H1 (cell line): Measurements from ENCODE around the gene PDSS1. TPM values are rescaled to one million over a fixed set of nuclear protein-coding genes. Genes with fewer than 3 reads are reported as not detected.
"Not testable (repeated sequence)": the region's sequence is repeated elsewhere in the genome, so short reads cannot be mapped to it uniquely, and the experiment has no call there.

Experiments
- CTCF ChIA-PET: fragments of 300-600 bp; sonication (Branson Sonifier 250); formaldehyde crosslinking; loops from one replicate; lab custom pipeline; 2021; ENCODE audit not compliant: partially characterized antibody; lab: Charles Lee
- POLR2A ChIA-PET: fragments of 300-600 bp; sonication (Branson Sonifier 250); formaldehyde crosslinking; loops from one replicate; lab custom pipeline; 2021; ENCODE audit warnings: inconsistent platforms; ENCODE audit not compliant: partially characterized antibody; lab: Charles Lee
- DNase-seq, 2 experiments: peaks; one replicate each; pipeline versions ENCODE4 v3.0.0 to v3.0.0-alpha.2; 2010 to 2022; ENCODE audit warnings: low spot score in 2 of 2, low read depth in 1 of 2, mixed read lengths in 1 of 2
- FAIRE-seq: peaks from 2 replicates; lab custom pipeline; 2011; peaks lifted over from hg19 to GRCh38; lab: Jason Lieb, UNC
- H2AFZ ChIP-seq: 2 replicates; pipeline ENCODE4 v1.8.1; 2012; ENCODE audit warnings: low read length, inconsistent platforms
- H2AK5ac ChIP-seq: 2 replicates; pipeline ENCODE4 v1.6.1; 2013; ENCODE audit warnings: low read depth, low read length
- H2BK120ac ChIP-seq: replicated peaks from 2 replicates; pipeline ENCODE3; 2013; ENCODE audit warnings: low read depth, low read length, inconsistent platforms
- H2BK12ac ChIP-seq: 2 replicates; pipeline ENCODE4 v1.6.1; 2013; ENCODE audit warnings: low read depth, low read length
- H2BK15ac ChIP-seq: 2 replicates; pipeline ENCODE4 v1.6.1; 2013; ENCODE audit warnings: low read length
- H2BK20ac ChIP-seq: 2 replicates; pipeline ENCODE4 v1.6.1; 2013; ENCODE audit warnings: low read length
- H2BK5ac ChIP-seq: 2 replicates; pipeline ENCODE4 v1.6.1; 2013; ENCODE audit warnings: low read depth, low read length
- H3K14ac ChIP-seq: 2 replicates; pipeline ENCODE4 v1.6.1; 2013; ENCODE audit warnings: inconsistent platforms; ENCODE audit not compliant: insufficient read length
- H3K18ac ChIP-seq: 2 replicates; pipeline ENCODE4 v1.6.1; 2013; ENCODE audit warnings: low read length; ENCODE audit errors: extremely low read depth
- H3K23ac ChIP-seq: 2 replicates; pipeline ENCODE4 v1.6.1; 2013; ENCODE audit warnings: inconsistent platforms; ENCODE audit not compliant: insufficient read length
- H3K23me2 ChIP-seq: 2 replicates; pipeline ENCODE4 v1.6.1; 2013; ENCODE audit warnings: low read depth, low read length
- H3K27ac ChIP-seq: 2 replicates; pipeline ENCODE4 v1.6.1; 2011; ENCODE audit warnings: low read depth, low read length, inconsistent platforms
- H3K27me3 ChIP-seq, 4 experiments: replicated peaks in 1 of 4; 1 replicate in 1 of 4; 2 replicates in 3 of 4; pipeline versions ENCODE4 v1.6.1 to v1.8.1; 2011 to 2013; ENCODE audit warnings: low read length in 3 of 4, mild to moderate bottlenecking in 3 of 4, inconsistent platforms in 2 of 4, mixed read lengths in 2 of 4, moderate library complexity in 1 of 4; ENCODE audit not compliant: control insufficient read depth in 3 of 4, insufficient read depth in 3 of 4; ENCODE audit errors: extremely low read depth in 1 of 4
- H3K36me3 ChIP-seq, 4 experiments: 2 replicates each; pipeline versions ENCODE4 v1.6.1 to v1.8.1; 2011 to 2013; ENCODE audit warnings: mild to moderate bottlenecking in 4 of 4, low read length in 3 of 4, moderate library complexity in 2 of 4, control low read depth in 1 of 4, inconsistent platforms in 1 of 4; ENCODE audit not compliant: insufficient read depth in 4 of 4, control insufficient read depth in 2 of 4
- H3K4ac ChIP-seq: replicated peaks from 2 replicates; pipeline ENCODE3; 2013; ENCODE audit warnings: low read length, low read depth, mixed read lengths, inconsistent platforms; ENCODE audit not compliant: insufficient read length
- H3K4me1 ChIP-seq, 4 experiments: replicated peaks in 1 of 4; 1 replicate in 1 of 4; 2 replicates in 3 of 4; pipeline versions ENCODE4 v1.6.1 to v1.8.1; 2011 to 2013; ENCODE audit warnings: low read length in 3 of 4, inconsistent platforms in 2 of 4, mixed read lengths in 1 of 4; ENCODE audit not compliant: insufficient read depth in 4 of 4, control insufficient read depth in 3 of 4
- H3K4me2 ChIP-seq, 2 experiments: 2 replicates each; pipeline versions ENCODE4 v1.6.1 to v1.8.1; 2011 to 2013; ENCODE audit warnings: low read depth in 2 of 2, low read length in 2 of 2, control low read depth in 1 of 2, inconsistent platforms in 1 of 2, mild to moderate bottlenecking in 1 of 2; ENCODE audit not compliant: insufficient read depth in 1 of 2
- H3K4me3 ChIP-seq, 4 experiments: fragments of 200-600, 300-600 bp in 1 of 4; sonication (generic), shearing (Covaris generic), sonication (Bioruptor Twin) in 1 of 4; 2 replicates each; pipeline versions ENCODE4 v1.5.1 to v1.8.1; 2011 to 2016; ENCODE audit warnings: low read length in 4 of 4, low read depth in 3 of 4, control low read depth in 2 of 4, inconsistent platforms in 2 of 4, mild to moderate bottlenecking in 2 of 4, mixed read lengths in 1 of 4, moderate library complexity in 1 of 4; ENCODE audit not compliant: insufficient read depth in 2 of 4; ENCODE audit errors: extremely low read depth in 1 of 4
- H3K56ac ChIP-seq: replicated peaks from 2 replicates; pipeline ENCODE3; 2013; ENCODE audit warnings: low read depth, mild to moderate bottlenecking, mixed read lengths, low read length, inconsistent platforms; ENCODE audit not compliant: insufficient read length
- H3K79me1 ChIP-seq: 2 replicates; pipeline ENCODE4 v1.6.1; 2013; ENCODE audit warnings: low read depth, low read length, control low read depth
- H3K79me2 ChIP-seq, 2 experiments: 2 replicates each; pipeline versions ENCODE4 v1.6.1 to v1.8.1; 2012 to 2013; ENCODE audit warnings: low read length in 2 of 2, mild to moderate bottlenecking in 2 of 2, inconsistent platforms in 1 of 2; ENCODE audit not compliant: insufficient read depth in 2 of 2, control insufficient read depth in 1 of 2
- H3K9ac ChIP-seq, 4 experiments: replicated peaks in 1 of 4; 1 replicate in 1 of 4; 2 replicates in 3 of 4; pipeline versions ENCODE4 v1.6.1 to v1.8.1; 2011 to 2013; ENCODE audit warnings: low read depth in 3 of 4, low read length in 3 of 4, control low read depth in 2 of 4, mild to moderate bottlenecking in 2 of 4, moderate library complexity in 2 of 4, inconsistent platforms in 1 of 4; ENCODE audit errors: extremely low read depth in 1 of 4
- H3K9me3 ChIP-seq, 2 experiments: 2 replicates each; pipeline versions ENCODE4 v1.6.1 to v1.8.1; 2012 to 2013; ENCODE audit warnings: mild to moderate bottlenecking in 2 of 2, moderate library complexity in 2 of 2, control low read depth in 1 of 2, inconsistent platforms in 1 of 2, low read depth in 1 of 2, low read length in 1 of 2, mixed read lengths in 1 of 2; ENCODE audit not compliant: insufficient read depth in 2 of 2
- H4K20me1 ChIP-seq, 2 experiments: replicated peaks in 1 of 2; 2 replicates each; pipeline versions ENCODE3 to v1.8.1; 2011 to 2013; ENCODE audit warnings: inconsistent platforms in 2 of 2, low read length in 2 of 2, mild to moderate bottlenecking in 1 of 2; ENCODE audit not compliant: insufficient read depth in 2 of 2, control insufficient read depth in 1 of 2
- H4K5ac ChIP-seq: 2 replicates; pipeline ENCODE4 v1.6.1; 2013; ENCODE audit warnings: low read length, low read depth, mixed read lengths, inconsistent platforms; ENCODE audit not compliant: insufficient read length
- H4K8ac ChIP-seq: 2 replicates; pipeline ENCODE4 v1.8.0; 2013; ENCODE audit warnings: mild to moderate bottlenecking, moderate library complexity, low read length, inconsistent platforms; ENCODE audit not compliant: insufficient read depth; ENCODE audit errors: extremely low read depth
- H4K91ac ChIP-seq: replicated peaks from 2 replicates; pipeline ENCODE3; 2013; ENCODE audit warnings: low read length, mixed read lengths, inconsistent platforms; ENCODE audit not compliant: insufficient read length
- WGBS, 2 experiments: shearing (Covaris generic) in 1 of 2; methylation state at CpG; one replicate each; pipeline versions ENCODE4 v1.1.6 to v1.1.7; 2013 to 2015; ENCODE audit warnings: low lambda C conversion rate in 2 of 2, mixed read lengths in 2 of 2, inconsistent platforms in 1 of 2, low coverage in 1 of 2, missing lambda C conversion rate in 1 of 2; ENCODE audit not compliant: insufficient replicate concordance in 2 of 2, insufficient coverage in 1 of 2, insufficient read length in 1 of 2; ENCODE audit errors: extremely low coverage in 1 of 2, missing lambda C conversion rate in 1 of 2; 5-methylcytosine and 5-hydroxymethylcytosine counted together
- polyA plus RNA-seq, 7 experiments: library from polyadenylated mRNA; depleted of rRNA in 3 of 7; stranded (reverse) in 5 of 7; unstranded in 2 of 7; fragments of >200 nt in 5 of 7; fragments of 200-250 nt in 2 of 7; gene quantifications; 1 replicate in 5 of 7; 2 replicates in 1 of 7; 4 replicates in 1 of 7; pipeline versions ENCODE4 v1.2.1 to v1.2.3, GENCODE V29; 2011 to 2013; ENCODE audit warnings: missing spikeins in 2 of 7, mixed read lengths in 2 of 7
- total RNA-seq: library from RNA; stranded (reverse); fragmentation: NEBNext Ultra II Directional; extraction: Animal tissue kit (Norgen Biotek cat#: 25700); gene quantifications from 2 replicates; pipeline ENCODE4 v1.2.1, GENCODE V29; 2021

PDSS1 gene
- total and polyA plus RNA-seq, 2 of the 8 experiments (the other 6 are each of a cell fraction or from before 2014, with no cell fraction given), result 21.3 to 26.0 TPM

GRCh38 chr10:26648245-26648636 lies 49.3 kb upstream of the PDSS1 start:
- H3K4me3 ChIP-seq, H4K5ac ChIP-seq, H3K18ac ChIP-seq, H3K4me2 ChIP-seq, H2BK5ac ChIP-seq, H2BK120ac ChIP-seq, H3K4ac ChIP-seq, H2AK5ac ChIP-seq, H3K79me2 ChIP-seq, H3K23ac ChIP-seq, H3K9me3 ChIP-seq, H3K79me1 ChIP-seq, H2AFZ ChIP-seq, H3K4me1 ChIP-seq, H3K56ac ChIP-seq, H4K8ac ChIP-seq, H3K9ac ChIP-seq, H3K23me2 ChIP-seq, H2BK20ac ChIP-seq, H3K27me3 ChIP-seq, H3K27ac ChIP-seq, H3K14ac ChIP-seq, DNase-seq, FAIRE-seq, H2BK15ac ChIP-seq, H2BK12ac ChIP-seq, POLR2A ChIA-PET, H3K36me3 ChIP-seq, H4K91ac ChIP-seq, H4K20me1 ChIP-seq: not testable (repeated sequence)
- CTCF ChIA-PET, result interaction anchor here (1.2 to 1.4 kb wide), 3 partner anchors 35 to 42 kb away, joined by 3 to 7 read pairs (median 3); no protein-coding TSS in a partner anchor
- WGBS, 2 experiments, result 76% methylated on average over 3 of the region's 3 CpGs; no CpG with 5 or more reads in 1 of the 2 experiments
